ENCODE results near the gene CHRDL2.

DNA sequence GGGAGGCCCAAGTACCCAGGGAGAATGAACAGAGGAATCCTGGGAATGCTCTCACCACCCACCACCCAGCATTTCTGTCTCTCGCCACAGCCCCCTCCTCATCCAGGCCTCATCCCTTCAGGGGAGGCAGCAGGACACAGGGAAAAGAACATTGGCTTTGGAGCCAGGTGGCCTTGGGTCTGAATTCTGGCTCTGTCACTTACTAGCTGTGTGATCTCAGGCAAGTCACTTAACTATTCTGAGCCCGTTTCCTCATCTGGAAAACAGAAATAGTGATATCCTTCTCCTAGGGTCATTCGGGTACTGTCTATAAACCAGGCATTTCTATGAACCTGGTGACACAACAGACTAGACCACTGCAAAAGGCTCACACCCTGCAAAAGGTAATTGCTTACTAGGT is 22.1 kb downstream of the CHRDL2 start:
- TF ChIP-seq, protein P1, sequence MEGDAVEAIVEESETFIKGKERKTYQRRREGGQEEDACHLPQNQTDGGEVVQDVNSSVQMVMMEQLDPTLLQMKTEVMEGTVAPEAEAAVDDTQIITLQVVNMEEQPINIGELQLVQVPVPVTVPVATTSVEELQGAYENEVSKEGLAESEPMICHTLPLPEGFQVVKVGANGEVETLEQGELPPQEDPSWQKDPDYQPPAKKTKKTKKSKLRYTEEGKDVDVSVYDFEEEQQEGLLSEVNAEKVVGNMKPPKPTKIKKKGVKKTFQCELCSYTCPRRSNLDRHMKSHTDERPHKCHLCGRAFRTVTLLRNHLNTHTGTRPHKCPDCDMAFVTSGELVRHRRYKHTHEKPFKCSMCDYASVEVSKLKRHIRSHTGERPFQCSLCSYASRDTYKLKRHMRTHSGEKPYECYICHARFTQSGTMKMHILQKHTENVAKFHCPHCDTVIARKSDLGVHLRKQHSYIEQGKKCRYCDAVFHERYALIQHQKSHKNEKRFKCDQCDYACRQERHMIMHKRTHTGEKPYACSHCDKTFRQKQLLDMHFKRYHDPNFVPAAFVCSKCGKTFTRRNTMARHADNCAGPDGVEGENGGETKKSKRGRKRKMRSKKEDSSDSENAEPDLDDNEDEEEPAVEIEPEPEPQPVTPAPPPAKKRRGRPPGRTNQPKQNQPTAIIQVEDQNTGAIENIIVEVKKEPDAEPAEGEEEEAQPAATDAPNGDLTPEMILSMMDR (IDR thresholded peaks at IDR 0.05 in 4 of 5, conservative IDR thresholded peaks at IDR 0.05 in 1 of 5), result no peak
- no peak for TF ChIP-seq POLR2A (IDR thresholded peaks at IDR 0.05)

All from gastrocnemius medialis (tissue), 4 donors.